ENCODE results near the gene MYLIP. TPM values are rescaled to one million over a fixed set of nuclear protein-coding genes. Genes with fewer than 3 reads are reported as not detected.

MYLIP gene
- total and polyA plus RNA-seq, 2 experiments from 2014 or later = 26.7 to 33.8 TPM

- H3F3A ChIP-seq (replicated peaks; ENCODE audit: low read depth) = no peaks in the 10 kb centered on the region
- H3K4me2 ChIP-seq = no peak overlapping the region
- Mint-ChIP-seq H3K36me3 (ENCODE audit: low read depth) (no peaks in the 10 kb centered on the region), H3K27ac (no peak overlapping the region), H3K27me3 (ENCODE audit: insufficient read depth, low read depth, poor library complexity) (no peaks in the 10 kb centered on the region), H3K9me3 (no peaks in the 10 kb centered on the region), H3K4me3 (no peak overlapping the region), H3K4me1 (0 out of 3 replicates have a peak, but pooled peaks cover 4% of the 10 kb centered on the region)
- no peak for DNase-seq (ENCODE audit: low spot score)
- H3K27me3 ChIP-seq (ENCODE audit: insufficient read depth) = no peaks in the 10 kb centered on the region
- no peaks in the 10 kb centered on the region for H3K9me2 ChIP-seq (ENCODE audit: insufficient read depth)
- no peak overlapping the region for H3K27ac ChIP-seq (ENCODE audit: low read depth)
- no peaks in the 10 kb centered on the region for H3K79me2 ChIP-seq (replicated peaks; ENCODE audit: insufficient read depth)
- no peak overlapping the region for H2AFZ ChIP-seq
- H3K36me3 ChIP-seq (ENCODE audit: insufficient read depth) = no peaks in the 10 kb centered on the region
- H3K4me3 ChIP-seq = no peak overlapping the region
- no peaks in the 10 kb centered on the region for H3K4me1 ChIP-seq (ENCODE audit: insufficient read depth)
- TF ChIP-seq JUNB (IDR thresholded peaks at IDR 0.05; ENCODE audit: unreplicated experiment) (no peak), ZNF331 (CRISPR knock-in tag; IDR thresholded peaks at IDR 0.05; ENCODE audit: low read depth) (no peak), ETS1 (IDR thresholded peaks at IDR 0.05) (no peak), EZH2phosphoT487 (IDR thresholded peaks at IDR 0.05; ENCODE audit: unreplicated experiment) (no peak), CTCF (conservative IDR thresholded peaks at IDR 0.05; ENCODE audit: low read depth in 2 of 2) (no peak), STAT1 (IDR thresholded peaks at IDR 0.05; ENCODE audit: unreplicated experiment) (no peak), NANOG (IDR thresholded peaks at IDR 0.05; ENCODE audit: borderline replicate concordance) (no peak), EZH2 (IDR thresholded peaks at IDR 0.05; ENCODE audit: low read depth, unreplicated experiment) (no peak), CREB1 (CRISPR knock-in tag; IDR thresholded peaks at IDR 0.05; ENCODE audit: low read depth) (no peak), POLR2AphosphoS5 (IDR thresholded peaks at IDR 0.05; ENCODE audit: low read depth) (no peak), REST (IDR thresholded peaks at IDR 0.05; ENCODE audit: unreplicated experiment) (no peak), ZNF114 (CRISPR knock-in tag; IDR thresholded peaks at IDR 0.05) (no peak), ZNF462 (CRISPR knock-in tag; IDR thresholded peaks at IDR 0.05) (no peak)
- H4K20me1 ChIP-seq (replicated peaks; ENCODE audit: insufficient read depth) = no peaks in the 10 kb centered on the region
- no peak for ATAC-seq
Observed at GRCh38 chr6:16187176-16187575, 58.3 kb downstream of the MYLIP start.
